MV-4-11 (cell line): ENCODE results near the gene AZIN2.

Source experiments
- DNase-seq: peaks from one replicate; lab custom pipeline; 2025; lab: John Stamatoyannopoulos, UW

AZIN2 gene

DNA sequence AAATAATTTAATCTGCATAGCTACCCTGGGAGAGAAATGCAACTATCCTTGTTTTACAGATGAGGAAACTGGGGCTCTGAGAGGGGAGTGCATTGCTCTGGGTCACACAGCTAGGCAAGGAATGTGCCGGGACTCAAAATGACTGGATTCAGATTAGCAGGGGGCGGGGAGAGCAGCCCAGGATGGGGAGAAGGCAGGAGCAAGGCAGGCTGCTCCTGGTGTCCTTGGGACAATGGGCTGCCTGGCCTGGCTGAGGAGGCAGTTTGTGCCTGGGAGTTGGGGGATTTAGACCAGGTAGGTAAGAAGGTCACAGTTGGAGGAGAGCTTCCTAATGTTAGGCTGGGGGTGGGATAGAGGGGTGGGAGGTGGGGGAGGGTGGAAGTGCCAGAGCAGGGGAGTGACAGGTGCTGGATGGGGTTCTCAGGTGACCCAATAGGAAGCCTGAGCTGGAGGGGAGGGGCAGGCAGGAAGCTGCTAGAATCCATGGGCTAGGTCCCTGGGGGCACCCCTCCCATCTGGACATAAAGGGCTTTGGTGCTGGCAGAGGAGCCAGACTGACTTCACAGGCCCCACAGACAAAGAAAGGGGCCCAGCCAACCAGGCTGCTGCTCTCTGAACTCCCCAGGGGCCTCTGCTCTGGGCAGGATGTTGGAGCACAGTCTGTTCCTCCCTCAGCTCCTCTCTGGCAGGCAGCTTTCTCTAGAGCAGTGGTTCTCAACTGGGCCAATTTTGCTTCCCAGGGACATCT lies 71.9 kb downstream of the AZIN2 start:
- no peak for DNase-seq

GRCh38 chr1:33153650-33154049 lies 72.7 kb downstream of the AZIN2 start:
- DNase-seq, result no peak

- DNase-seq, result no peak
Measured at GRCh38 chr1:33155877-33156538, 75.1 kb downstream of the AZIN2 start.

DNA sequence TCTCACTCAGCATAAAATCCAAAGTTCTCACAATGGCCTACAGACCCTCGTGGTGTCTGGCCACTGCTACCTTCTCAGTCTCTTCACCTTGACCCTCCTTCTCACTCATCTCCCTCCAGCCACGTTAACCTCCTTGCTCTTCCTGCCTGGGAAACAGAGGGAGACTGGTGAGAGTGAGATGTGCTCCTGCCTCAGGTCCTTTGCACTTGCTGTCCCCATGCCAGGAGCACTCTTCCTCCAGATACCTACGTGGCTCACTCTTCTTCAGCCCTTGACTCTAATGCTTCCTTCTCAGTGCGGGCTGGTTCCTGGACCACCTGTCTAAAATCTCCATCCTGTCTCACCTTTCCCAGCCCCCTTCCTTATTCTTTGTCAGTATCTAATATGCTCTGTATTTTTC lies 76.2 kb downstream of the AZIN2 start:
- no peak for DNase-seq

GRCh38 chr1:33158366-33158765 lies 77.4 kb downstream of the AZIN2 start:
- no peak for DNase-seq

DNA sequence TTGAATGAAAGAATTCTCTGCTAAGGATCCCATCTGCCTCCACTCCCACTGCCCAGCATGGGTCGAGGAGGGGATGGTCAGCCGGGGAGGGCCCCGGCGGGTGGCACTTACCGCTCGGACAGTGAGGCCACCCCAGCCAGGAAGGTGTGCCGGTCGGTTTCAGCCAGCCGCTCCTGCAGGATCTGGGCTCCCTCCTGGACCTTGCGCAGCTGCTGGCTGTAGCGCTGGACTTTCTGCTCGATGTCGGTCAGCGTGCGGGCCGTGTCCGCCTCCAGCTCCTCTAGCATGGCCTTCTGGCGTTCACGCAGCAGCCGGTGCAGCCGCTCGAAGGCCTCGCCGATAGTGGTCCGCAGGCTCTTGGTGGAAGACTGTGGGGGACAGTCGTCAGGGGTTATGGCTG lies 78.6 kb downstream of the AZIN2 start:
- DNase-seq, result no peak

DNA sequence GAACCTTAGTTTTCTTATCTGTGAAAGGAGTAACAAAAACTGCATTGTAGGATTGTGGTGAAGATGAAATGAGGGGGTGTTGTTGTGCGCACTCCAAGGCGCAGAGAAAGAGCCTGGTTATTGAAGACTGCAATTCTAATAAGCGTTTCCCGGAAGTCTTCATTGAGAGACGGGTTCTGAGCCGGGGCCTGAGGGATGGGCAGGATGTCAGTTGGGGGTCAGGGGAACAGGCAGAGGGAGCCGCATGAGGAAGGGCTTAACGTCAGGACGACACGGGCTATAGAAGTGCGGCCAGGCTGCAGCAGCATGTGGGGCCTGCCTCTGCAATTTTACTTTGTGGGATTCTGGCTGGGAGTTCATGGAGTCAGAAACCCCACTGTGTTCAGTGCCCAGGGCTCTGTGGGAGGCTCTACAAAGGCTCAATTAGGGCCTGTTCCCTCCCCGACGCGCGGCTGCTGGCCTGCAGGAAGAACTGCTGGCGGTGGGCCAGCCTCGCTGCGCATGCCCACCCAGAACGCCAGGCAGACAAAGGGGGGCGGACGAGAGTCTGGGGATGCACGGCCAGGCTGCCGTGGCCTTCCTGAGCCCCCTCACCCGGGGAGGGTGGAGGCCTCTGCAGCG lies 80.2 kb downstream of the AZIN2 start:
- no peak for DNase-seq

- DNase-seq, result no peak
Measured at GRCh38 chr1:33162141-33162540, 81.2 kb downstream of the AZIN2 start.

GRCh38 chr1:33163621-33164519 lies 82.9 kb downstream of the AZIN2 start:
- DNase-seq, result no peak

- no peak for DNase-seq
Measured at GRCh38 chr1:33165209-33165608, 84.3 kb downstream of the AZIN2 start.

GRCh38 chr1:33165809-33166208 lies 84.9 kb downstream of the AZIN2 start:
- no peak for DNase-seq

DNA sequence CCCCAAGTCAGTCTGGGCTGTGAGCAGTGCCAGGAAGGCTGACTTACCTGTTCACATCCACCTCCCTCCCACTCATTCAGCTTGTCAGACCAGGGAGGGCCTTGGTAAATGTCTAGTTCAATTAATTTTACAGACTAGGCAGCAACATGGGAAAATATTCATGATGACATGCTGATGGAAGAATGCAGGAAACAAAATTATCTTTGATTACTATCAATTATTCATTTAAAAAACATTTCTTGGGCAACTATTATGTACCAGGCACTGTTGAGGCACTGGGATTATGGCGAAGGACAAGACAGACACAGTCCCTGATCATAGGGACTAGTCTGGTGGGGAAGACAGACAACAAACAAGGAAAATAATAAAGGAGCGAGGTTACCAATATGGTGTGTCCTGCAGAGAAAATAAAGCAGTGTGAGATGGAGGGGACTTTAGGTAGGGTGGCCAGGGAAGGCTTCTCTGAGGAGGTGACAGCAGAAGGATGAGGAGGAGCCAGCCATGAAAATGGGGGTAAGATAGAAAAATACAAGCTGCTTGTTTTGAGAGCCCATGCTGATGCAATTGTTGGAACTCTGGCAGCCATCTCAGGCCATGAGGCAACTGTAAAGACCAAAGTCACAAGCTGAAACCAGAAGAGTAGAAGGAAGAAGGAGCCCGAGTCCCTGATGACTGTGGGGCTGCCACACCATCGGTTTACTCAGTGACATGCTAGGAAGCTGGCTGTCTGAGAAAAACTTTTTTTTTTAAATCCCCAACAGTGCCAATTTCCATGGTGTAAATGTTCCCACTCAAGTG lies 86.9 kb downstream of the AZIN2 start:
- no peak for DNase-seq

DNA sequence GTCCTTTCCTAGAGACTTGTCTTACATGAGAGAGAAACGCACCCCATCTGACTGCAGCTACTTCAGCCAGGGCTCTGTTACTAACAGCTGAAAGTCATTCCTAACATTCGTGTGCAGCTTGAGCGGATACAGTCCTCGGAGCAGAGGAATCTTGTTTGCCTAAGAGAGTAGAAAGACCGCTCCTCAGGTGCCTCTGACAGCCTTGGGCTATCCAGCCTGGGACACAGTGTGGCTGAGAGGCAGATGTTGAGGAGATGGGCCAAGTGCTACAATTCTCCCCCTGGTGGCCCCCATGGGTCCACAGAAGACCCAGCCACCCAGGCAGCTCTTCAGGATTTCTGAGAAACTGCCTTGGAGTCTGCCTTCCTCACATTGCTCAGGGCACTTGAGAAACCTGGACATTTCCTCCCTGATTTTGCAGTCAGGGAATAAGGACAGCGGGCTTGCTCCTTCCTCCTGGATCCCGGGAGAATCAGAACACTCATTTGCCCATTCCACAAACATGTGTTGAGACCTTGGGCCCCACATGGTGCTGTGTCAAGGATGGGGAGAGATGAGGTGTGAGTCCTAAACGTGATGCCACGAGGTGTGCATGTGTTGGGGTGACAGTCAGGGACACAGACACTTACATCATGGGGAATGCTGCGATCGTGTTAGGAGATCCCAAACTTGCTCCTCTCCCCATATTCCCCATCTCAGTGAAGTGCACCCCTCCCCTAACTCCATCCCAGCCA lies 87.8 kb downstream of the AZIN2 start:
- no peak for DNase-seq

DNA sequence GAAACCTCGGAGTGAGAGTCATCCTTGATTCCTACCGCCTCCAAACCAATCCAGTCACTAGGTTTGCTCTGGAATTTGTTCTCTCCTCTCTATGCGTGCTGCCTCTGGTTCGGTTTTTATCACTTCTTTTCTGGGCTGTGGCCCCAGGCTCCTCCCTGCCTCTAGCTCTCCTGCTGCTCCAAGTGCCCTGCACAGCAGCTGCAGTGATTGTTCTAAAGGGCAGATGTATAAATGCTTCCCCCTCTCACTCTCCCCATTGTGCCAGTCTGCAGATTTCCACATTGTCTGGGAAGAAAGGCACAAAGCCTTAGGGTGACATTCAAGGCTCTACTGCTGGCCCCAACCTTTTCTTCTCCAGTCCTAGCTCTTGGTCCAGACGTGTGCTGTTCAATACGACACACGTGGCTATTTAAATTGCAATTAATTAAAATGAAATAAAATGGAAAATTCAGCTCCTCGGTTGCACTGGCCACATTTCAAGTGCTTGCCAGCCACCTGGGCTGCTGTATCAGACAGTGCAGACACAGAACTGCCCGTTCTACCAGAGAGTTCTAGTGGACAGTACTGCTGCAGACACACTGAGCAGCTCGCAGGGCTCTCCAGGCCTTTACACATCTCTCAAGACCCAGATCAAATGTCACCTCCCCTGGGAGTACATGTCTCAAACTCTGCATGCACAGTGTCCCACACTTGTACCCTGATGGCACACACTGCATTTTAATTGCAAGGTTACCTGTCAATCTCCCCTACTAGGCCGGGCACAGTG lies 88.5 kb downstream of the AZIN2 start:
- no peak for DNase-seq
